Measurements from ENCODE around the gene TMEM161A. TPM values are rescaled to one million over a fixed set of nuclear protein-coding genes. Genes with fewer than 3 reads are reported as not detected.
"Not testable (repeated sequence)": the region's sequence is repeated elsewhere in the genome, so short reads cannot be mapped to it uniquely, and the experiment has no call there.

Gene TMEM161A
- total RNA-seq, 4 donors from 2014 or later: 16.7 to 24.5 (median 20.1) TPM

DNA sequence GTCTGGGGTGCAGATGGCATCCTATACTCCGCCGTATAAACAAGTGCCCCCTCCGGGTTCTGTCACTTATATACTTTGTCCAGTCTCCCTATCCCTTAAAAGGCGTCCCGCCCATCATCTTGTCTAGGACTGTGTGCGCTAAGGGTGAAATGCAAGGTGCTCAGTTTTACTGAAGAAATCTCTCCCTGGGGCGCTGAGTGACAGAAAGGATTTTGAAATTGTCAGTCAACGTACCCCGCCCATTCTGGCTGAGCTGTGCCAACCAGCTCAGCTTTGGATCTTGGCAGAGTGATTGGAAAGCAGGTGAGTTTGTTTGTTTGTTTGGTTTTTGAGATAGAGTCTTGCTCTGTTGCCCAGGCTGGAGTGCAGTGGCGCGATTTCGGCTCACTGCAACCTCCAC, 4.1 kb upstream of the TMEM161A start:
- Histone ChIP-seq H3K36me3 (peaks cover 0 to 12% of the 10 kb centered on the region in 2 donors), H3K9me3 (no peaks in the 10 kb centered on the region), H3K4me3 (no peak overlapping the region), H3K27ac (no peak overlapping the region), H3K4me1 (peaks cover 0 to 21% (median 8%) of the 10 kb centered on the region in 3 donors), H3K27me3 (peaks cover 8% of the 10 kb centered on the region)
- ATAC-seq: no peak
- WGBS, 2 donors (ENCODE audit: low coverage in 1 of 2): 85 to 94% methylated on average over 3 to 9 of the region's 12 CpGs
- TF ChIP-seq EP300 (IDR thresholded peaks at IDR 0.05) (no peak), POLR2A (IDR thresholded peaks at IDR 0.05) (no peak), POLR2AphosphoS5 (IDR thresholded peaks at IDR 0.05) (no peak)
- TF ChIP-seq, protein P1, sequence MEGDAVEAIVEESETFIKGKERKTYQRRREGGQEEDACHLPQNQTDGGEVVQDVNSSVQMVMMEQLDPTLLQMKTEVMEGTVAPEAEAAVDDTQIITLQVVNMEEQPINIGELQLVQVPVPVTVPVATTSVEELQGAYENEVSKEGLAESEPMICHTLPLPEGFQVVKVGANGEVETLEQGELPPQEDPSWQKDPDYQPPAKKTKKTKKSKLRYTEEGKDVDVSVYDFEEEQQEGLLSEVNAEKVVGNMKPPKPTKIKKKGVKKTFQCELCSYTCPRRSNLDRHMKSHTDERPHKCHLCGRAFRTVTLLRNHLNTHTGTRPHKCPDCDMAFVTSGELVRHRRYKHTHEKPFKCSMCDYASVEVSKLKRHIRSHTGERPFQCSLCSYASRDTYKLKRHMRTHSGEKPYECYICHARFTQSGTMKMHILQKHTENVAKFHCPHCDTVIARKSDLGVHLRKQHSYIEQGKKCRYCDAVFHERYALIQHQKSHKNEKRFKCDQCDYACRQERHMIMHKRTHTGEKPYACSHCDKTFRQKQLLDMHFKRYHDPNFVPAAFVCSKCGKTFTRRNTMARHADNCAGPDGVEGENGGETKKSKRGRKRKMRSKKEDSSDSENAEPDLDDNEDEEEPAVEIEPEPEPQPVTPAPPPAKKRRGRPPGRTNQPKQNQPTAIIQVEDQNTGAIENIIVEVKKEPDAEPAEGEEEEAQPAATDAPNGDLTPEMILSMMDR (IDR thresholded peaks at IDR 0.05): no peak

DNA sequence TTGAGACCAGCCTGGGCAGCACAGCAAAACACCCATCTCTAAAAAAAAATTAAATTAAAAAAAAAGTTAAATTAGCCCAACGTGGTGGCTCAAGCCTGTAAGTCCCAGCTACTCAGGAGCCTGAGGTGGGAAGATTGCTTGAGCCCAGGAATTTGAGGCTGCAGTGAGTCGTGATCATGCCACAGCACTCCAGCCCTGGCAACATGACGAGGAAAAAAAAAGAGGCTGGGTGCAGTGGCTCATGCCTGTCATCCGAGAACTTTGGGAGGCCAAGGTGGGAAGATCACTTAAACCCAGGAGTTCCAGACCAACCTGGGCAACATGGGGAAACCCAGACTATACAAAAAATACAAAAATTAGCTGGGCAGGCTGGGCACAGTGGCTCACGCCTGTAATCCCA, 2.2 kb upstream of the TMEM161A start:
- Histone ChIP-seq H3K9me3 (no peaks in the 10 kb centered on the region), H3K27ac (no peak overlapping the region), H3K36me3 (no peaks in the 10 kb centered on the region), H3K4me1 (peaks cover 0 to 20% (median 7%) of the 10 kb centered on the region in 3 donors), H3K4me3 (no peak overlapping the region), H3K27me3 (peaks cover 8% of the 10 kb centered on the region)
- 53 to 67% methylated on average over 2 of the region's 5 CpGs for WGBS, 2 donors (ENCODE audit: low coverage in 1 of 2)
- no peak for ATAC-seq
- TF ChIP-seq POLR2AphosphoS5 (IDR thresholded peaks at IDR 0.05) (no peak), POLR2A (IDR thresholded peaks at IDR 0.05) (no peak), EP300 (IDR thresholded peaks at IDR 0.05) (no peak)
- TF ChIP-seq, protein P1 (IDR thresholded peaks at IDR 0.05): no peak

DNA sequence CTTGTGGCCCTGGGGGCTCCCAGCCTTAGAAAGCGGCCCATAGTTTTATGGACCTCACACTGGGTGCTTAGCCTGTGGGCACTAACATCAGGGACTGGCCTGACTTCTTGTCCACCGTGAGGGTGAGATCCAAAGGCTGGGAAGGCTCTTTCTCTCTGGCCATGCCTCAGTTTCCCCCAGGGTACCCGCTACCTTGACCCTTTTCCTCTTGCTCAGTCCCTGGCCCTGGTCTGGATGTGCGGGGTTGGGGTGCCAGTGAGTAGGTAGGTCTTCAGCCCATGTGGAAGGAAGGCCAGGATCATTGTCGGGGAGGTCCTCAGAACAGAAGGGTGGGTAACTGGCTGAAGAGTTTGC, 1.6 kb upstream of the TMEM161A start:
- no peak for ATAC-seq
- no peak for TF ChIP-seq POLR2AphosphoS5 (IDR thresholded peaks at IDR 0.05)
- TF ChIP-seq, protein P1 (IDR thresholded peaks at IDR 0.05): peak in 1 of 4 experiments; percentile 2
- no peak overlapping the region for H3K4me3 ChIP-seq
- peaks cover 8% of the 10 kb centered on the region for H3K27me3 ChIP-seq
- H3K4me1 ChIP-seq: peaks cover 0 to 21% (median 7%) of the 10 kb centered on the region in 3 donors
- WGBS, 2 donors (ENCODE audit: low coverage in 1 of 2): 0 to 27% methylated on average over 2 to 3 of the region's 5 CpGs
- no peaks in the 10 kb centered on the region for H3K9me3 ChIP-seq
- H3K36me3 ChIP-seq: no peaks in the 10 kb centered on the region
- no peak overlapping the region for H3K27ac ChIP-seq

DNA sequence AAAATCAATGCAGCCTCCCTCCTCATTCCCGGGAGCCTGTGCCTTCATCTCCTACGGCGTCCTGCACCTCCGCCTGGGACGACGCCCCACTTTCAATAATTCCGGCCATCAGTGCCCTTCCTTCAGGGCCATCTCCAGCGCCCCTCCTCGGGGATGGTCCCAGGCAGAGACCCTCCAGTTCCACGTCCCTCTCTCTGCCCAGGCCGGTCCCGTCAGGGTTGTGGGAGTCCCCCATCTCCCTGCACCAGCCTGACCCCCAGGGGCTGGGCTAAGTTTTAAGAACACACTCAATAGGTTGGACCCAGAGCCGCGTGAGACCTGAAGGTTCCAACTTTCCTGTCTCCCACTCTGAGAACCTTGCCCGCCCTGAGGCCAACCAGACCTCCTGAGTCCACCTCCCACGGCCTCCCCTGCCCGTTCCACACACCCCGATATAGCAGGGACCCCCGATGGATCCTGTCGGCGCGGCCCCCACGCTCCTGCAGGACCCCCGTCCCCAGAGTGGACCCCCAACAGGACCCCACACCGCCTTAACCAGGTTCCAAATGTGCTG, 646 bp downstream of the TMEM161A start:
- TF ChIP-seq POLR2A (IDR thresholded peaks at IDR 0.05) (no peak), EP300 (IDR thresholded peaks at IDR 0.05) (no peak), POLR2AphosphoS5 (IDR thresholded peaks at IDR 0.05) (no peak)
- TF ChIP-seq, protein P1 (IDR thresholded peaks at IDR 0.05): no peak
- H3K4me1 ChIP-seq: peaks cover 0 to 25% (median 7%) of the 10 kb centered on the region in 3 donors
- no peak for ATAC-seq
- peak overlapping the region in 3 of 4 donors; percentile 41 to 82 (median 79) for H3K27ac ChIP-seq
- peak overlapping the region; percentile 72 to 85 for H3K4me3 ChIP-seq
- 14% methylated on average over 13 of the region's 25 CpGs; no CpG with 5 or more reads in 1 of the 2 donors for WGBS, 2 donors (ENCODE audit: low coverage in 1 of 2)
- peaks cover 0 to 4% of the 10 kb centered on the region in 2 donors for H3K36me3 ChIP-seq
- peaks cover 8% of the 10 kb centered on the region for H3K27me3 ChIP-seq
- peaks cover 0 to under 1% (median 0%) of the 10 kb centered on the region in 3 donors for H3K9me3 ChIP-seq

DNA sequence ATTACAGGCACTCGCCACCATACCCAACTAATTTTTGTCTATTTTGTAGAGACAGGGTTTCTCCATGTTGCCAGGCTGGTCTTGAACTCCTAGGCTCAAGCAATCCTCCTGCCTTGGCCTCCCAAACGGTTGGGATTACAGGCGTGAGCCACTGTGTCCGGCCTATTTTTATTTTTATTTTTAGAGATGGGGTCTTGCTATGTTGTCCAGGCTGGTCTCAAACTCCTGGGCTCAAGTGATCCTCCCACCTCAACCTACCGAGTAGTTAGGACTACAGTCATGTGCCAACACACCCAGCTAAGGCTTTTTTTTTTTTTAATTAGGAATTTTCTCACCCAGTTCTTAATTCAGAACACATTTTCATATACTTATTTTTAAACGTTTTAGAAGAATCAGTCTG, 2.6 kb downstream of the TMEM161A start:
- not testable (repeated sequence) for H3K27me3 ChIP-seq, ATAC-seq, H3K27ac ChIP-seq, H3K4me3 ChIP-seq
- Histone ChIP-seq H3K36me3 (peaks cover 0 to 13% of the 10 kb centered on the region in 2 donors), H3K9me3 (peaks cover 0 to 15% (median 0%) of the 10 kb centered on the region in 3 donors), H3K4me1 (peaks cover 0 to 25% (median 7%) of the 10 kb centered on the region in 3 donors)
- 80 to 98% methylated on average over 4 to 5 of the region's 6 CpGs for WGBS, 2 donors (ENCODE audit: low coverage in 1 of 2)

Data from gastroesophageal sphincter (tissue), 4 donors.